Cardiac fibroblast (primary cell): ENCODE data around the gene ARHGEF1.

ENCODE experiments used
- DNase-seq, 2 donors: peaks; one replicate each; pipeline versions ENCODE4 v3.0.0 to v3.0.0-alpha.2; 2010; ENCODE audit warnings: low read depth in 2 of 2
- H3K4me3 ChIP-seq, 2 donors: replicated peaks in 1 of 2; 1 replicate in 1 of 2; 2 replicates in 1 of 2; pipeline ENCODE4 v1.5.1; 2011; ENCODE audit warnings: low read depth in 2 of 2, low read length in 2 of 2, mild to moderate bottlenecking in 2 of 2, moderate library complexity in 1 of 2
- TF ChIP-seq, protein P1 (sequence below): IDR thresholded peaks from one replicate; pipeline ENCODE4 v1.5.1; 2011; ENCODE audit warnings: low read depth, mild to moderate bottlenecking, low read length, inconsistent platforms

Gene ARHGEF1

DNA sequence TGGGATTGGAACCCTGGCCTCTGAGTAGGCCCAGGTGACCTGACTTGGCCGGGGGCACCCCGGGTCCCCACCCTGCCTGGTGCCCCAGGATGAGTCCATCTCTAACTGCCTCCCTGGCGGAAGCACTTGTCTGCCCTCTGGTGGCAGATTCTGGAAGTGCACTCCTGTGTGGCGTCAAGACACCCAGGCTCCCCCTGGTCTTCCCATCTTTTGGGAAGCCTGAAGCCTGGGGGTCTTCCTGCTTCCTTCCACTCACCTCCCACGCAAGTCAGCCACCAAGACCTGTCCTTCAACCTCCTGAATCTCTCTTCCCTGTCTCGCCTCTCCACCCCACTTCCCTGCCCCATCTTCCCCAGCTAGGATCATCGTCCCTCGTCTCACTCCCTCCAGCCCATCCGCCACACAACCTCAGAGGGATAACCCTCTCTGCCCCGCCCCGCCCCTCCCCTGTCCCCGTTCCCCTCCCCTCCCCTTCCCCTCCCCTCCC, 68.7 kb downstream of the ARHGEF1 start:
- DNase-seq = peak; percentile 72 to 77
- H3K4me3 ChIP-seq = no peak overlapping the region
- TF ChIP-seq, protein P1, sequence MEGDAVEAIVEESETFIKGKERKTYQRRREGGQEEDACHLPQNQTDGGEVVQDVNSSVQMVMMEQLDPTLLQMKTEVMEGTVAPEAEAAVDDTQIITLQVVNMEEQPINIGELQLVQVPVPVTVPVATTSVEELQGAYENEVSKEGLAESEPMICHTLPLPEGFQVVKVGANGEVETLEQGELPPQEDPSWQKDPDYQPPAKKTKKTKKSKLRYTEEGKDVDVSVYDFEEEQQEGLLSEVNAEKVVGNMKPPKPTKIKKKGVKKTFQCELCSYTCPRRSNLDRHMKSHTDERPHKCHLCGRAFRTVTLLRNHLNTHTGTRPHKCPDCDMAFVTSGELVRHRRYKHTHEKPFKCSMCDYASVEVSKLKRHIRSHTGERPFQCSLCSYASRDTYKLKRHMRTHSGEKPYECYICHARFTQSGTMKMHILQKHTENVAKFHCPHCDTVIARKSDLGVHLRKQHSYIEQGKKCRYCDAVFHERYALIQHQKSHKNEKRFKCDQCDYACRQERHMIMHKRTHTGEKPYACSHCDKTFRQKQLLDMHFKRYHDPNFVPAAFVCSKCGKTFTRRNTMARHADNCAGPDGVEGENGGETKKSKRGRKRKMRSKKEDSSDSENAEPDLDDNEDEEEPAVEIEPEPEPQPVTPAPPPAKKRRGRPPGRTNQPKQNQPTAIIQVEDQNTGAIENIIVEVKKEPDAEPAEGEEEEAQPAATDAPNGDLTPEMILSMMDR = peak; percentile 99

DNA sequence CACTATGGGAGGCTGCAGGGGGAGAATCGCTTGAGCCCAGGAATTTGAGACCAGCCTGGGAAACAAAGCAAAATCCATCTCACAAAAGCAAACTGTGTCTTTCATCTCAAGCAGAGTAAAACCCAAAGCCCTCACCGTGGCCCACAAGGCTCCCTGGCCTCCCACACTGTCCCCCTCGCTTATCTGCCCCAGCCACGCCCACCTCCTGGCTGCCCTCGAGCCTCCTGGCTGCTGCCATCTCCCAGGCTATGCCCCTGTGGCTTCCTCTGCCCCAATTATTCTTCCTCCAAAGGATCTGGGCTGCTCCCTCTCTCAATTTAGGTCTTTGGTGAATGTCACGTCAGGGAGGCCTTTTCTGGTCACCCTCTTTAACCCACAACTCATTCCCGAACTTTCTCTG, 72.5 kb downstream of the ARHGEF1 start:
- no peak for DNase-seq
- H3K4me3 ChIP-seq = no peak overlapping the region
- TF ChIP-seq, protein P1 = no peak

DNA sequence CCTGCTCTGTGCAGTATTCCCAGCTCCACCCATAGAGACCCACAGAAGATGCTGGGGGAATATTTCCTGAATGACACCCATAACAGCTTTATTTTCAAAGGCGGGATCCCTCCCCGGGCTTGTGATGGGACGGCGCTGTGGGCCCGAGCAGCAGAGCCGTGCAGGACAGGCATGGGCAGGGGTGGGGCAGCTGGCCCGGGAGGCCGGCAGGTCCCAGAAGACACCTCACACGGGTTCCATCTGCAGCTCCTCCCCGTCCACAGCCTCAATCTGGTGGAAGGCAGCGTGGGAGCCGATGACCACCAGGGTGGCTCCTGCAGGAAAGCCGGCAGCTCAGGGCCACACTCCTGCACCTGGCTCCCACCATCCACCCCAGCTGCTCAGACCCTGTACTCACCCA, 73.6 kb downstream of the ARHGEF1 start:
- TF ChIP-seq, protein P1 = no peak
- H3K4me3 ChIP-seq = no peak overlapping the region

More for the DNA sequence above, 73.6 kb downstream of the ARHGEF1 start:
- DNase-seq = no peak
